ENCODE measurements around the gene TLCD5.

DNA sequence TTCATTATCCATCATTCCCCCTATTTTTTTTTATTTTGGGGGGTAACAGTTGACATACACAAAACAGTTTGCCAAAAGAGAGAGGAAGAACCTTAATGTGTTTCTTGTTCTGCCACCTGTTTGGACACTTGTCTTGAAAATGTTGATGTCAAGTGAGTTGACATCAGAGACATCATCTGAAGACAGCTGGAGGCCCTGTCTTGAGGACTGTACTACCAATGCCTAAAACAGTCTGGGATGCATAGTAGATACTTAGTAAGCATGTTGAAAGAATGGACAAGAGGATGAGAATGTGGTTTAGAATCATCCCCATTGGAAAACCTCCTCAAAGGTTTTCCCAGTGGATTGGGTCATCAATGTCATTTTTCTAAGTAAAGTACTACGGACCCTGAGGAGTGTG, 8.7 kb downstream of the TLCD5 start:
- TF ChIP-seq, protein P1, sequence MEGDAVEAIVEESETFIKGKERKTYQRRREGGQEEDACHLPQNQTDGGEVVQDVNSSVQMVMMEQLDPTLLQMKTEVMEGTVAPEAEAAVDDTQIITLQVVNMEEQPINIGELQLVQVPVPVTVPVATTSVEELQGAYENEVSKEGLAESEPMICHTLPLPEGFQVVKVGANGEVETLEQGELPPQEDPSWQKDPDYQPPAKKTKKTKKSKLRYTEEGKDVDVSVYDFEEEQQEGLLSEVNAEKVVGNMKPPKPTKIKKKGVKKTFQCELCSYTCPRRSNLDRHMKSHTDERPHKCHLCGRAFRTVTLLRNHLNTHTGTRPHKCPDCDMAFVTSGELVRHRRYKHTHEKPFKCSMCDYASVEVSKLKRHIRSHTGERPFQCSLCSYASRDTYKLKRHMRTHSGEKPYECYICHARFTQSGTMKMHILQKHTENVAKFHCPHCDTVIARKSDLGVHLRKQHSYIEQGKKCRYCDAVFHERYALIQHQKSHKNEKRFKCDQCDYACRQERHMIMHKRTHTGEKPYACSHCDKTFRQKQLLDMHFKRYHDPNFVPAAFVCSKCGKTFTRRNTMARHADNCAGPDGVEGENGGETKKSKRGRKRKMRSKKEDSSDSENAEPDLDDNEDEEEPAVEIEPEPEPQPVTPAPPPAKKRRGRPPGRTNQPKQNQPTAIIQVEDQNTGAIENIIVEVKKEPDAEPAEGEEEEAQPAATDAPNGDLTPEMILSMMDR (conservative IDR thresholded peaks at IDR 0.05): no peak
- no peak for TF ChIP-seq EZH2 (IDR thresholded peaks at IDR 0.05; ENCODE audit: low read depth)
